ENCODE results near the gene CMSS1. TPM values are rescaled to one million over a fixed set of nuclear protein-coding genes. Genes with fewer than 3 reads are reported as not detected.

Gene CMSS1
- total and polyA plus RNA-seq, 4 donors: 3.8 to 19.5 (median 7.5) TPM

DNA sequence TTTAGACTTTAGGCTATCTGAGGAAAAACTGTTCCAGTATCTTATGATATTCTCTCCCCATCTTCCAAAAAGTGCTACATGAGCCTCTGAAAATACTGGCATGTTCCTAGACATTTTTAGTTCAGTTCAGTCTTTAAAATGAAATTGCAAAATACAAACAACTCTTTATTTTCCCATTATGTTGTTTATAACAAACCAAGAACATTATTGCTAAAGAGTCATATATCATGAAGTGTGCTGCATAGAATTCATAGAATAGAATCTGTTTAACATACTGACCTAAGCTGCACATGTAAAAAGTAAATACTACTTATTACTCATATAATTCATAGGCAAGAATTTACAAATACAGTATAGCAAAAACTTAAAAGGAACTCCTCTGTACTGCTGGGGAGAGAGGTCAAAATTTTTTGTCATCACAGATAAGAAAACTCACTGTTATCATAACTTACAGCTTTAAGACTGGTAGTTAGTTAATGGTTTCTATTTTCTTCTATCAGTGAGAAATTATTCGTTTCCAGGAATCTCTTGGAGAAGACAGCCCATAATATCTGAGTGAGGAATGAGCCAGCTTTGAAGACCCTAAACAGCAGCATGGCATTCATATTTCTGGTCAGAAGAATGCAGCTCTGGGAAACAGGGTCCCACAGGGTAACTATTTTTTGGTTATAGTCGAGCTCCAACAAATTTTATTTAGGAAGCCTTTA, 264.5 kb downstream of the CMSS1 start:
- Histone ChIP-seq H3K27ac (ENCODE audit: low read depth in 1 of 2, low read length in 2 of 2) (no peak overlapping the region), H3K27me3 (ENCODE audit: control insufficient read depth in 4 of 4, insufficient read depth in 4 of 4, low read length in 3 of 4) (no peaks in the 10 kb centered on the region), H3K36me3 (ENCODE audit: control insufficient read depth in 4 of 4, insufficient read depth in 3 of 4, low read depth in 1 of 4, low read length in 3 of 4) (no peaks in the 10 kb centered on the region), H3K9me3 (ENCODE audit: control insufficient read depth in 4 of 4, low read length in 3 of 4) (no peaks in the 10 kb centered on the region), H3K4me1 (ENCODE audit: control insufficient read depth in 4 of 4, insufficient read depth in 4 of 4, low read length in 3 of 4) (peaks cover 0 to 9% (median 2%) of the 10 kb centered on the region in 4 donors), H3K9ac (ENCODE audit: low read depth in 1 of 2, low read length in 2 of 2) (no peak overlapping the region), H3K4me3 (ENCODE audit: low read depth in 1 of 3, low read length in 3 of 3) (no peak overlapping the region)
- TF ChIP-seq RAD21 (IDR thresholded peaks at IDR 0.05): no peak
- 85% methylated on average over 2 of the region's 2 CpGs for WGBS
- no peak for DNase-seq (ENCODE audit: low spot score)

DNA sequence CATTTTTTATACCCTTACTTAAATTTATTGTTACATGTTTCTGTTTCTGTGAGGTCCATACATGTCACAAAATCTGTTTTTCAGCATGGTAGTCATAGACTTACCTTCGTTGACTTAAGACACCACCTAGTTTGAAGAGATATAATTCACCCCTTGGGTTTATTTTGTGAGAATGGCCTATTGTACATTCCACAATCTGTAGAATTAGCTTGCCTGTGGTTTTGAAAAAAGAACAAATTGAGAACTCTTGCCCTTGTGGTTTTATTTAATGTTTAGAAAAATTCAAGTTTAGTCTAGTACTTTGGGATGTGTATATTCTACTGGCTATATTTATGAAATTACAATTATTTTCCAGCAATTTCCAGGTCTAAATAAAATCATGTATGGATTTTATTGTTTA, 265.1 kb downstream of the CMSS1 start:
- 93% methylated on average over 1 of the region's 1 CpG for WGBS
- Histone ChIP-seq H3K9me3 (ENCODE audit: control insufficient read depth in 4 of 4, low read length in 3 of 4) (no peaks in the 10 kb centered on the region), H3K36me3 (ENCODE audit: control insufficient read depth in 4 of 4, insufficient read depth in 3 of 4, low read depth in 1 of 4, low read length in 3 of 4) (no peaks in the 10 kb centered on the region), H3K27ac (ENCODE audit: low read depth in 1 of 2, low read length in 2 of 2) (no peak overlapping the region), H3K27me3 (ENCODE audit: control insufficient read depth in 4 of 4, insufficient read depth in 4 of 4, low read length in 3 of 4) (no peaks in the 10 kb centered on the region), H3K4me1 (ENCODE audit: control insufficient read depth in 4 of 4, insufficient read depth in 4 of 4, low read length in 3 of 4) (peaks cover 0 to 9% (median 2%) of the 10 kb centered on the region in 4 donors), H3K9ac (ENCODE audit: low read depth in 1 of 2, low read length in 2 of 2) (no peak overlapping the region), H3K4me3 (ENCODE audit: low read depth in 1 of 3, low read length in 3 of 3) (no peak overlapping the region)
- no peak for DNase-seq (ENCODE audit: low spot score)
- TF ChIP-seq HNF4A (conservative IDR thresholded peaks at IDR 0.05) (no peak), JUND (IDR thresholded peaks at IDR 0.05) (no peak)
- TF ChIP-seq, protein P1, sequence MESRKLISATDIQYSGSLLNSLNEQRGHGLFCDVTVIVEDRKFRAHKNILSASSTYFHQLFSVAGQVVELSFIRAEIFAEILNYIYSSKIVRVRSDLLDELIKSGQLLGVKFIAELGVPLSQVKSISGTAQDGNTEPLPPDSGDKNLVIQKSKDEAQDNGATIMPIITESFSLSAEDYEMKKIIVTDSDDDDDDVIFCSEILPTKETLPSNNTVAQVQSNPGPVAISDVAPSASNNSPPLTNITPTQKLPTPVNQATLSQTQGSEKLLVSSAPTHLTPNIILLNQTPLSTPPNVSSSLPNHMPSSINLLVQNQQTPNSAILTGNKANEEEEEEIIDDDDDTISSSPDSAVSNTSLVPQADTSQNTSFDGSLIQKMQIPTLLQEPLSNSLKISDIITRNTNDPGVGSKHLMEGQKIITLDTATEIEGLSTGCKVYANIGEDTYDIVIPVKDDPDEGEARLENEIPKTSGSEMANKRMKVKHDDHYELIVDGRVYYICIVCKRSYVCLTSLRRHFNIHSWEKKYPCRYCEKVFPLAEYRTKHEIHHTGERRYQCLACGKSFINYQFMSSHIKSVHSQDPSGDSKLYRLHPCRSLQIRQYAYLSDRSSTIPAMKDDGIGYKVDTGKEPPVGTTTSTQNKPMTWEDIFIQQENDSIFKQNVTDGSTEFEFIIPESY (IDR thresholded peaks at IDR 0.05): no peak

GRCh38 chr3:100083209-100083608, 265.5 kb downstream of the CMSS1 start:
- Histone ChIP-seq H3K4me3 (ENCODE audit: low read depth in 1 of 3, low read length in 3 of 3) (no peak overlapping the region), H3K9ac (ENCODE audit: low read depth in 1 of 2, low read length in 2 of 2) (no peak overlapping the region), H3K4me1 (ENCODE audit: control insufficient read depth in 4 of 4, insufficient read depth in 4 of 4, low read length in 3 of 4) (peaks cover 0 to 9% (median 2%) of the 10 kb centered on the region in 4 donors), H3K27ac (ENCODE audit: low read depth in 1 of 2, low read length in 2 of 2) (no peak overlapping the region), H3K27me3 (ENCODE audit: control insufficient read depth in 4 of 4, insufficient read depth in 4 of 4, low read length in 3 of 4) (no peaks in the 10 kb centered on the region), H3K36me3 (ENCODE audit: control insufficient read depth in 4 of 4, insufficient read depth in 3 of 4, low read depth in 1 of 4, low read length in 3 of 4) (no peaks in the 10 kb centered on the region), H3K9me3 (ENCODE audit: control insufficient read depth in 4 of 4, low read length in 3 of 4) (no peaks in the 10 kb centered on the region)
- no peak for DNase-seq (ENCODE audit: low spot score)
- no peak for TF ChIP-seq RXRA (IDR thresholded peaks at IDR 0.05)
- no peak for TF ChIP-seq FOXA2 (IDR thresholded peaks at IDR 0.05)
- TF ChIP-seq, protein P1 (IDR thresholded peaks at IDR 0.05): no peak
- TF ChIP-seq TAF1 (conservative IDR thresholded peaks at IDR 0.05): no peak
- TF ChIP-seq HNF4A (conservative IDR thresholded peaks at IDR 0.05): no peak
- no peak for TF ChIP-seq EGR1 (IDR thresholded peaks at IDR 0.05; ENCODE audit: low read depth in 2 of 2)
- no peak for TF ChIP-seq REST (IDR thresholded peaks at IDR 0.05)
- no peak for TF ChIP-seq GABPA (IDR thresholded peaks at IDR 0.05 in 1 of 2, conservative IDR thresholded peaks at IDR 0.05 in 1 of 2)
- TF ChIP-seq SP1 (IDR thresholded peaks at IDR 0.05): no peak
- no peak for TF ChIP-seq RAD21 (IDR thresholded peaks at IDR 0.05)
- no peak for TF ChIP-seq HNF4G (IDR thresholded peaks at IDR 0.05)
- no peak for TF ChIP-seq JUND (IDR thresholded peaks at IDR 0.05)
- 96% methylated on average over 6 of the region's 6 CpGs for WGBS
